Tibial nerve (tissue), 4 donors: ENCODE measurements around the gene MMP10. TPM values are rescaled to one million over a fixed set of nuclear protein-coding genes. Genes with fewer than 3 reads are reported as not detected.

Experiments used
- DNase-seq, 2 donors: peaks; one replicate each; pipeline ENCODE4 v3.0.0-alpha.2; 2019; ENCODE audit warnings: low spot score in 2 of 2
- H3K27ac ChIP-seq, 4 donors: fragments of 200-600 bp; sonication (generic) in 3 of 4; one replicate each; pipeline ENCODE4 v1.5.1; 2017 to 2019; ENCODE audit warnings: mild to moderate bottlenecking in 1 of 4
- H3K27me3 ChIP-seq, 2 donors: fragments of 200-600 bp; sonication (generic) in 1 of 2; one replicate each; pipeline versions ENCODE4 v1.5.1 to v1.6.0; 2017 to 2019
- H3K36me3 ChIP-seq, 3 donors: fragments of 200-600 bp; sonication (generic); one replicate each; pipeline ENCODE4 v1.5.1; 2018 to 2019
- H3K4me1 ChIP-seq, 4 donors: fragments of 200-600 bp; sonication (generic) in 3 of 4; one replicate each; pipeline ENCODE4 v1.5.1; 2017 to 2019
- H3K4me3 ChIP-seq, 4 donors: fragments of 200-600 bp; sonication (generic) in 3 of 4; one replicate each; pipeline ENCODE4 v1.5.1; 2017 to 2019; ENCODE audit warnings: mild to moderate bottlenecking in 1 of 4, moderate library complexity in 1 of 4
- H3K9me3 ChIP-seq, 4 donors: fragments of 200-600 bp; sonication (generic) in 3 of 4; one replicate each; pipeline ENCODE4 v1.5.1; 2017 to 2019
- EP300 ChIP-seq, 2 donors: sonication (generic); formaldehyde crosslinking; IDR thresholded peaks; one replicate each; pipeline ENCODE4 v1.6.1; 2017; ENCODE audit warnings: antibody characterized with exemption in 2 of 2, mild to moderate bottlenecking in 1 of 2
- POLR2A ChIP-seq, 2 donors: fragments of 450-650 bp; IDR thresholded peaks; one replicate each; pipeline ENCODE4 v1.6.1; 2017; ENCODE audit warnings: antibody characterized with exemption in 2 of 2, mild to moderate bottlenecking in 2 of 2, moderate library complexity in 2 of 2
- WGBS, 2 donors: methylation state at CpG; one replicate each; pipeline ENCODE4 v1.1.5; 2018; 5-methylcytosine and 5-hydroxymethylcytosine counted together
- total RNA-seq, 4 donors: library from RNA; depleted of rRNA; stranded (reverse); fragments of >200 nt; gene quantifications; one replicate each; pipeline ENCODE4 v1.1.0, GENCODE V29; 2016
- TF ChIP-seq, protein P1 (sequence below), 5 experiments: fragments of 200-600 bp in 3 of 5; fragments of 450-650 bp in 2 of 5; sonication (generic) in 3 of 5; IDR thresholded peaks; one replicate each; pipeline ENCODE4 v1.5.1; 2016 to 2019; ENCODE audit warnings: antibody characterized with exemption in 5 of 5, mild to moderate bottlenecking in 3 of 5, moderate library complexity in 2 of 5

The MMP10 gene
- total RNA-seq, 4 donors from 2014 or later: not detected

DNA sequence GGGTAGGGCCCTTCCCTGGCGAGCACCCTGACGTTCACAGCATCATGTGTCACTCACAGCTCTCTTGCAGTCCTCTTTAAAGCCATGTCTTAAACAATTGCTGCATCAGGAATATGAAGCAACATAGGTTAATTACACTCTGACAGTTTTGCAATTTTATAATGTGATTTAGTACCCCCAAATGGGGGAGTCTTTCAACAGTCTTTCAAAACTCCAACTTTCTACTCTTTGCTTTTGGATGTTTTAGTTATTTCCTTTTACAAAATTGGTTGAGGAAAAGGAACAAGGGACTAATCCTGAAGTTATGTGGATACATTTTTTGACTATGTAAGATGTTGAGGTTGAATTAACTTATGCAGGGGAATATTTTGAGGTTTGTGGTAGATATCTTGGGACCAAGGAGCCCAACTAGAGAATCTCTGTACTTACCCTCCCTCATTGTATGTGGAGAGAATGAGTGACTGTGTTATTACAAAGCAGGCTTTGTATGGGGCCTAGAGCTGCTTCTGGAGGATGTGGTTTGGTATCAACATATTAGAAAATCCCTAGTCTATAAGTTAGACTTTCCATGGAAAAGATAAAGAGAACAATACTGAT lies 55.4 kb downstream of the MMP10 start, which contains the start of gene MMP8:
Gene MMP8 (minus strand): TSS at position 51 of the 597 bp plus-strand sequence. CDS start 99 bp downstream, outside the sequence.
- Histone ChIP-seq H3K4me1 (no peaks in the 10 kb centered on the region), H3K27ac (no peak within 1 kb of the TSS), H3K27me3 (no peaks in the 10 kb centered on the region), H3K36me3 (no peaks in the 10 kb centered on the region), H3K4me3 (no peak within 1 kb of the TSS), H3K9me3 (peaks cover 0 to 3% (median 0%) of the 10 kb centered on the region in 4 donors)
- no peak for TF ChIP-seq POLR2A (IDR thresholded peaks at IDR 0.05)
- TF ChIP-seq, protein P1, sequence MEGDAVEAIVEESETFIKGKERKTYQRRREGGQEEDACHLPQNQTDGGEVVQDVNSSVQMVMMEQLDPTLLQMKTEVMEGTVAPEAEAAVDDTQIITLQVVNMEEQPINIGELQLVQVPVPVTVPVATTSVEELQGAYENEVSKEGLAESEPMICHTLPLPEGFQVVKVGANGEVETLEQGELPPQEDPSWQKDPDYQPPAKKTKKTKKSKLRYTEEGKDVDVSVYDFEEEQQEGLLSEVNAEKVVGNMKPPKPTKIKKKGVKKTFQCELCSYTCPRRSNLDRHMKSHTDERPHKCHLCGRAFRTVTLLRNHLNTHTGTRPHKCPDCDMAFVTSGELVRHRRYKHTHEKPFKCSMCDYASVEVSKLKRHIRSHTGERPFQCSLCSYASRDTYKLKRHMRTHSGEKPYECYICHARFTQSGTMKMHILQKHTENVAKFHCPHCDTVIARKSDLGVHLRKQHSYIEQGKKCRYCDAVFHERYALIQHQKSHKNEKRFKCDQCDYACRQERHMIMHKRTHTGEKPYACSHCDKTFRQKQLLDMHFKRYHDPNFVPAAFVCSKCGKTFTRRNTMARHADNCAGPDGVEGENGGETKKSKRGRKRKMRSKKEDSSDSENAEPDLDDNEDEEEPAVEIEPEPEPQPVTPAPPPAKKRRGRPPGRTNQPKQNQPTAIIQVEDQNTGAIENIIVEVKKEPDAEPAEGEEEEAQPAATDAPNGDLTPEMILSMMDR (IDR thresholded peaks at IDR 0.05): no peak
- 44 to 49% methylated on average over 2 of the region's 2 CpGs for WGBS, 2 donors
- no peak for DNase-seq

DNA sequence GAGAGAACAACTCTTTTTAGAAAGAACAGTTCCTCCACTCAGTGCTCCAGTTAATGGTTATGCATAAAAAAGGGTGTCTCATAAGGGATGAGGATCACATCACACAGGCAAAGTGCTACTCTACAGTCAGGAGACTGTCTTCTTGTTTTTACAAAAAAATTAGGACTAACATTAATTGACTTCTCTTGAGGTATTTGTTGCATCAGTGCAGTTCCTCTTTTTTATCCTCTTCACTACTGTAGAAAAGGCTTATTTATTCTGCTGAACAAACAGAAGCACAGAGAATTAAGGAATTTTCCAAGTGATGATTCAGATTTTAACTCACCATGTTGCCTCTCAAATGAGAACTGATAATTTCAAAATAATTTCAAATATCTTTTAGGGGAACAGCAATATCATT lies 57.6 kb downstream of the MMP10 start:
- Histone ChIP-seq H3K9me3 (peaks cover 0 to 3% (median 0%) of the 10 kb centered on the region in 4 donors), H3K36me3 (no peaks in the 10 kb centered on the region), H3K4me3 (no peak overlapping the region), H3K27me3 (no peaks in the 10 kb centered on the region), H3K4me1 (no peaks in the 10 kb centered on the region), H3K27ac (no peak overlapping the region)
- TF ChIP-seq, protein P1 (IDR thresholded peaks at IDR 0.05): no peak
- TF ChIP-seq POLR2A (IDR thresholded peaks at IDR 0.05) (no peak), EP300 (IDR thresholded peaks at IDR 0.05) (no peak)
- DNase-seq: no peak

Other genes with a start within 250 kb of the MMP10 start
- not detected for gene MMP7, start 249.9 kb downstream of the MMP10 start, total RNA-seq
- not detected for gene MMP20, start 155.3 kb downstream of the MMP10 start, total RNA-seq
- under 1 TPM in 1 of 4 donors, not detected in 3; 0.78 TPM for gene MMP27, start 74.9 kb downstream of the MMP10 start, total RNA-seq
- gene MMP8, start 55.7 kb downstream of the MMP10 start, total RNA-seq: not detected
- not detected for gene MMP1, start 17.5 kb upstream of the MMP10 start, total RNA-seq
- 100 to 1,000 TPM in 2 of 4 donors, 10 to 100 TPM in 1, 1 to 10 TPM in 1; 6.1 to 545 (median 85.1) TPM for gene MMP3, start 63.0 kb upstream of the MMP10 start, total RNA-seq
- not detected for gene MMP12, start 94.4 kb upstream of the MMP10 start, total RNA-seq
- gene MMP13, start 175.1 kb upstream of the MMP10 start, total RNA-seq: not detected